Endodermal cell (in vitro differentiated cells): Measurements from ENCODE around the gene MYRIP. TPM values are rescaled to one million over a fixed set of nuclear protein-coding genes. Genes with fewer than 3 reads are reported as not detected.
"Not testable (repeated sequence)": the region's sequence is repeated elsewhere in the genome, so short reads cannot be mapped to it uniquely, and the experiment has no call there.

ENCODE experiments used
- DNase-seq: peaks from one replicate; pipeline ENCODE4 v3.0.0-alpha.2; 2017
- H3K27ac ChIP-seq: 2 replicates; pipeline ENCODE4 v1.5.1; 2013; ENCODE audit warnings: mild to moderate bottlenecking, low read depth, low read length, moderate library complexity
- H3K27me3 ChIP-seq: 2 replicates; pipeline ENCODE4 v1.6.1; 2013; ENCODE audit warnings: mild to moderate bottlenecking, low read length, moderate library complexity; ENCODE audit not compliant: insufficient read depth, control insufficient read depth, poor library complexity, severe bottlenecking
- H3K36me3 ChIP-seq: 2 replicates; pipeline ENCODE4 v1.7.0; 2013; ENCODE audit warnings: mild to moderate bottlenecking, low read length, moderate library complexity; ENCODE audit not compliant: control insufficient read depth, insufficient read depth
- H3K4me1 ChIP-seq: one replicate; pipeline ENCODE4 v1.7.0; 2013; ENCODE audit warnings: low read length; ENCODE audit not compliant: control insufficient read depth, insufficient read depth
- H3K4me3 ChIP-seq: 2 replicates; pipeline ENCODE4 v1.5.1; 2013; ENCODE audit warnings: mild to moderate bottlenecking, low read length, moderate library complexity
- H3K9ac ChIP-seq: 2 replicates; pipeline ENCODE4 v1.6.1; 2013; ENCODE audit warnings: mild to moderate bottlenecking, low read length, moderate library complexity; ENCODE audit not compliant: poor library complexity, severe bottlenecking; ENCODE audit errors: extremely low read depth
- H3K9me3 ChIP-seq: 2 replicates; pipeline ENCODE4 v1.6.1; 2013; ENCODE audit warnings: mild to moderate bottlenecking, low read length, moderate library complexity; ENCODE audit not compliant: control insufficient read depth
- H3K27ac Mint-ChIP-seq: 2 replicates; pipeline ENCODE4 v1.8.0; 2020; ENCODE audit warnings: mixed read lengths
- H3K27me3 Mint-ChIP-seq: 2 replicates; pipeline ENCODE4 v1.8.0; 2021; ENCODE audit warnings: mild to moderate bottlenecking, mixed read lengths; ENCODE audit not compliant: insufficient read depth
- H3K36me3 Mint-ChIP-seq: 2 replicates; pipeline ENCODE4 v1.8.0; 2020; ENCODE audit warnings: low read depth, mixed read lengths
- H3K4me1 Mint-ChIP-seq: 2 replicates; pipeline ENCODE4 v1.8.0; 2020; ENCODE audit warnings: mixed read lengths
- H3K4me3 Mint-ChIP-seq: 2 replicates; pipeline ENCODE4 v1.8.0; 2020; ENCODE audit warnings: mild to moderate bottlenecking, moderate library complexity, mixed read lengths
- H3K9me3 Mint-ChIP-seq: 2 replicates; pipeline ENCODE4 v1.8.0; 2020; ENCODE audit warnings: mild to moderate bottlenecking, mixed read lengths
- WGBS, 2 experiments: methylation state at CpG; one replicate each; pipeline versions ENCODE4 v1.1.5 to v1.1.7; 2013; ENCODE audit warnings: missing lambda C conversion rate in 2 of 2, mixed read lengths in 1 of 2; ENCODE audit not compliant: insufficient coverage in 1 of 2, insufficient read length in 1 of 2; 5-methylcytosine and 5-hydroxymethylcytosine counted together
- total RNA-seq, 2 donors: library from RNA; stranded (reverse); fragmentation: NEBNext Ultra II Directional in 1 of 2; extraction: Animal tissue kit (Norgen Biotek cat#: 25700) in 1 of 2; gene quantifications; 2 replicates in 1 of 2; 3 replicates in 1 of 2; pipeline ENCODE4 v1.2.1, GENCODE V29; 2021
- TF ChIP-seq, protein P1 (sequence below): fragments of 200-600 bp; sonication (generic); conservative IDR thresholded peaks from 2 replicates; pipeline ENCODE4 v1.5.0; 2021; ENCODE audit warnings: antibody characterized with exemption, mild to moderate bottlenecking

MYRIP gene
- total RNA-seq, 2 donors from 2014 or later = 4.3 to 4.6 TPM

DNA sequence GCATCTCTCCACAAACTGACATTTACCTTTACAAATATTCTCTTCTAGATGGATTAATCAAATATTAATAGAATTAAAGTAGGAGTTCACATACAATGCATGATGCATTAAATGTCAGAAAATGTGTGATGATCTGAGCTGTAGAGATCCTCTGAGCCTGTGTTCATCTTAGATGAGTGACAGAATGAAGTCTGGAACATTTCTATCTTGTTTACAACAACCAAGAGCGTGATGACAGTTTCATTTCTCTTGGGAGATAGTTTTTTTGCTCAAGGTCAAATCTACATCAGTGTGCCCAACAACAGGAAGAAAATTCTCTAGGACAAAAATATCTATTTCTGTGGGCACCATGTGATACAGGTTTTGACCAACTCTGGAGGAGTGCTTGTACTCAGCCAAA is 211.9 kb downstream of the MYRIP start:
- Mint-ChIP-seq H3K36me3 (no peaks in the 10 kb centered on the region), H3K27ac (no peak overlapping the region), H3K4me1 (no peaks in the 10 kb centered on the region), H3K27me3 (no peaks in the 10 kb centered on the region), H3K9me3 (peaks cover 31% of the 10 kb centered on the region), H3K4me3 (no peak overlapping the region)
- 96% methylated on average over 1 of the region's 1 CpG; no CpG with 5 or more reads in 1 of the 2 experiments for WGBS, 2 experiments
- H3K4me3 ChIP-seq = no peak overlapping the region
- no peaks in the 10 kb centered on the region for H3K36me3 ChIP-seq
- no peaks in the 10 kb centered on the region for H3K4me1 ChIP-seq
- H3K27me3 ChIP-seq = no peaks in the 10 kb centered on the region
- TF ChIP-seq, protein P1, sequence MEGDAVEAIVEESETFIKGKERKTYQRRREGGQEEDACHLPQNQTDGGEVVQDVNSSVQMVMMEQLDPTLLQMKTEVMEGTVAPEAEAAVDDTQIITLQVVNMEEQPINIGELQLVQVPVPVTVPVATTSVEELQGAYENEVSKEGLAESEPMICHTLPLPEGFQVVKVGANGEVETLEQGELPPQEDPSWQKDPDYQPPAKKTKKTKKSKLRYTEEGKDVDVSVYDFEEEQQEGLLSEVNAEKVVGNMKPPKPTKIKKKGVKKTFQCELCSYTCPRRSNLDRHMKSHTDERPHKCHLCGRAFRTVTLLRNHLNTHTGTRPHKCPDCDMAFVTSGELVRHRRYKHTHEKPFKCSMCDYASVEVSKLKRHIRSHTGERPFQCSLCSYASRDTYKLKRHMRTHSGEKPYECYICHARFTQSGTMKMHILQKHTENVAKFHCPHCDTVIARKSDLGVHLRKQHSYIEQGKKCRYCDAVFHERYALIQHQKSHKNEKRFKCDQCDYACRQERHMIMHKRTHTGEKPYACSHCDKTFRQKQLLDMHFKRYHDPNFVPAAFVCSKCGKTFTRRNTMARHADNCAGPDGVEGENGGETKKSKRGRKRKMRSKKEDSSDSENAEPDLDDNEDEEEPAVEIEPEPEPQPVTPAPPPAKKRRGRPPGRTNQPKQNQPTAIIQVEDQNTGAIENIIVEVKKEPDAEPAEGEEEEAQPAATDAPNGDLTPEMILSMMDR = no peak
- H3K9me3 ChIP-seq = peaks cover 19% of the 10 kb centered on the region
- no peak overlapping the region for H3K27ac ChIP-seq
- H3K9ac ChIP-seq = no peak overlapping the region
- no peak for DNase-seq

DNA sequence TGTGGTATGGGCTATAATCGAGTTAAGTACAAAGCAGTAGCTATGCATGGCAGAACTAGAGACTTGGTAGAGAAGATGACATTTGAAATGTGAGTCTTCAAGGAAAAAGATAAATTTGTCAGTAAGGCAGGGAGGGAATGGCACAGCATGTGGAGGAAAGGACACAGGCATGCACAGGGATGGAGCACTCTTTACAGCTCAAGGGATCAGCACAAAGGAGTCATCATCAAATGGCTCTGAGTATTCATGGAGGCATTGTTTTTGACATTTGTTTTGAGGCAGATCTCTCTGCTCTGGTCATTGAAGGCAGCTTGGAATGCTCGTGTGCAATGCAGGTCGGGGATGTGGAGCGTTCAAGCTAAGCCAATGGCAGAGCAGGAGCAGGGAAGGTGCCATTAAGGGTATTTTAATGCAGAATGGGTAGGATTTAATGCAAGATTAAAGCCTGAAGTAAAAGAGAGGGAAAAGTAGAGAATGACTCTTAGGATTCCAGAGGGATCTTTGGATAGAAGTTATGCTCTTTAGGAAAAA is 213.0 kb downstream of the MYRIP start:
- no peaks in the 10 kb centered on the region for H3K4me1 Mint-ChIP-seq
- DNase-seq = no peak
- Histone ChIP-seq H3K27ac (no peak overlapping the region), H3K4me1 (no peaks in the 10 kb centered on the region), H3K9ac (no peak overlapping the region), H3K27me3 (no peaks in the 10 kb centered on the region), H3K9me3 (peaks cover 23% of the 10 kb centered on the region), H3K36me3 (no peaks in the 10 kb centered on the region), H3K4me3 (no peak overlapping the region)
- H3K4me3 Mint-ChIP-seq = no peak overlapping the region
- H3K27ac Mint-ChIP-seq = no peak overlapping the region
- H3K27me3 Mint-ChIP-seq = no peaks in the 10 kb centered on the region
- H3K36me3 Mint-ChIP-seq = no peaks in the 10 kb centered on the region
- TF ChIP-seq, protein P1 = no peak
- WGBS, 2 experiments = 68 to 78% methylated on average over 3 to 4 of the region's 4 CpGs
- H3K9me3 Mint-ChIP-seq = peaks cover 41% of the 10 kb centered on the region

GRCh38 chr3:40024526-40024925 is 215.1 kb downstream of the MYRIP start:
- H3K27ac Mint-ChIP-seq = no peak overlapping the region
- H3K27me3 ChIP-seq = no peaks in the 10 kb centered on the region
- H3K36me3 Mint-ChIP-seq = peaks cover 2% of the 10 kb centered on the region
- TF ChIP-seq, protein P1 = no peak
- H3K27me3 Mint-ChIP-seq = no peaks in the 10 kb centered on the region
- H3K4me3 Mint-ChIP-seq = no peak overlapping the region
- H3K4me1 ChIP-seq = no peaks in the 10 kb centered on the region
- H3K4me1 Mint-ChIP-seq = no peaks in the 10 kb centered on the region
- WGBS, 2 experiments = 76 to 92% methylated on average over 2 of the region's 2 CpGs
- H3K36me3 ChIP-seq = no peaks in the 10 kb centered on the region
- peaks cover 23% of the 10 kb centered on the region for H3K9me3 ChIP-seq
- H3K4me3 ChIP-seq = no peak overlapping the region
- no peak overlapping the region for H3K9ac ChIP-seq
- peaks cover 47% of the 10 kb centered on the region for H3K9me3 Mint-ChIP-seq
- no peak overlapping the region for H3K27ac ChIP-seq
- DNase-seq = no peak

- not testable (repeated sequence) for H3K9ac ChIP-seq, H3K36me3 Mint-ChIP-seq, H3K4me1 Mint-ChIP-seq, H3K36me3 ChIP-seq, DNase-seq, H3K4me3 Mint-ChIP-seq, H3K27me3 ChIP-seq, H3K4me1 ChIP-seq, H3K27me3 Mint-ChIP-seq, H3K27ac Mint-ChIP-seq, H3K27ac ChIP-seq, H3K4me3 ChIP-seq
- peaks cover 23% of the 10 kb centered on the region for H3K9me3 ChIP-seq
- peaks cover 52% of the 10 kb centered on the region for H3K9me3 Mint-ChIP-seq
- 92 to 96% methylated on average over 6 to 9 of the region's 9 CpGs for WGBS, 2 experiments
Measured at GRCh38 chr3:40025892-40026291, 216.5 kb downstream of the MYRIP start.
